ENCODE data around the gene NKD2. TPM values are rescaled to one million over a fixed set of nuclear protein-coding genes. Genes with fewer than 3 reads are reported as not detected.

Gene NKD2
- polyA plus RNA-seq, 1 donor = 15.6 TPM

GRCh38 chr5:1042626-1043025 is 34.0 kb downstream of the NKD2 start:
- no peak for DNase-seq

GRCh38 chr5:1043327-1043726 is 34.7 kb downstream of the NKD2 start:
- DNase-seq = no peak

GRCh38 chr5:1044117-1044516 is 35.5 kb downstream of the NKD2 start:
- DNase-seq = no peak

GRCh38 chr5:1045960-1046560 is 37.5 kb downstream of the NKD2 start:
- DNase-seq = no peak

- DNase-seq = no peak
Observed at GRCh38 chr5:1047332-1047965, 38.8 kb downstream of the NKD2 start.

- no peak for DNase-seq
Observed at GRCh38 chr5:1048162-1048721, 39.6 kb downstream of the NKD2 start.

GRCh38 chr5:1048861-1049838 is 40.5 kb downstream of the NKD2 start:
- no peak for DNase-seq

GRCh38 chr5:1050423-1051365 is 42.1 kb downstream of the NKD2 start:
- DNase-seq = no peak

- DNase-seq = no peak
Observed at GRCh38 chr5:1051366-1051720, 42.7 kb downstream of the NKD2 start.

- DNase-seq = no peak
Observed at GRCh38 chr5:1052076-1052475, 43.5 kb downstream of the NKD2 start.

- no peak for DNase-seq
Observed at GRCh38 chr5:1052641-1053390, 44.2 kb downstream of the NKD2 start.

- DNase-seq = no peak
Observed at GRCh38 chr5:1053391-1054017, 44.9 kb downstream of the NKD2 start.

GRCh38 chr5:1054018-1054798 is 45.6 kb downstream of the NKD2 start:
- no peak for DNase-seq

- DNase-seq = no peak
Observed at GRCh38 chr5:1054799-1055775, 46.5 kb downstream of the NKD2 start.

- no peak for DNase-seq
Observed at GRCh38 chr5:1055896-1056610, 47.5 kb downstream of the NKD2 start.

- DNase-seq = no peak
Observed at GRCh38 chr5:1056611-1057484, 48.2 kb downstream of the NKD2 start.
